Measurements from ENCODE around the gene GJB3. TPM values are rescaled to one million over a fixed set of nuclear protein-coding genes. Genes with fewer than 3 reads are reported as not detected.

Gene GJB3
- total and polyA plus RNA-seq, 2 donors (not counting 1 experiment from before 2014, with no cell fraction given) = not detected

DNA sequence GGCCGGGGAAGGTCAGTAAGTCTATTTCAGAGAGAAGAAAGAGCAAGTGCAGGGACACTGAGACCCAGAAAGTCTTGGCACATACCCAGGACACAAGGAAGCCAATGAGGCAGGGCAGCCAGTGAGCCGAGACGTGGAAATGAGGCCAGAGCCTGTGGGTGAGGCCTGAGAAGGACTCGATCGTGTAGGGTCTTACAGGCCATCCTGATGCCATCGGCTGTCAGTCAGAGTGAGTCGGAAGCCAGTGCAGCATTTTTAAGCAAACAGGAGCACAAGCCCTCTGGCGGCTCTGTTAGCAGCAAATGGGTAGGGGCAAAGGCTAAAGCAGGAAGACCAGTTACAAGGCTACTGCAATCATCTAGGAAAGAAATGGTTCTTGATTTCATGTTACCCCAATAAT lies 6.1 kb upstream of the GJB3 start:
- TF ChIP-seq CTCF (IDR thresholded peaks at IDR 0.05) (no peak), EZH2 (IDR thresholded peaks at IDR 0.05; ENCODE audit: borderline replicate concordance, insufficient read depth, low read depth, low read length, poor library complexity, severe bottlenecking) (no peak)
- DNase-seq (no peak), ATAC-seq (ENCODE audit: low read depth) (no peak)
- Mint-ChIP-seq H3K27ac (no peak overlapping the region), H3K9me3 (ENCODE audit: insufficient read depth) (no peaks in the 10 kb centered on the region), H3K27me3 (peaks cover 28% of the 10 kb centered on the region), H3K4me3 (no peak overlapping the region), H3K4me1 (no peaks in the 10 kb centered on the region)
- POLR2A ChIA-PET = no interaction called here
- 91% methylated on average over 8 of the region's 8 CpGs for WGBS (ENCODE audit: insufficient coverage)
- Histone ChIP-seq H4K20me1 (ENCODE audit: control insufficient read depth, insufficient read depth, low read length, poor library complexity, severe bottlenecking) (no peaks in the 10 kb centered on the region), H3K79me2 (ENCODE audit: control insufficient read depth, insufficient read depth, low read length) (no peaks in the 10 kb centered on the region), H3K9me3 (ENCODE audit: control extremely low read depth in 1 of 3, control insufficient read depth in 2 of 3, insufficient read depth in 1 of 3, low read length in 2 of 3) (no peaks in the 10 kb centered on the region), H3K4me2 (replicated peaks; ENCODE audit: low read depth, low read length, poor library complexity, severe bottlenecking) (no peak overlapping the region), H3K9ac (ENCODE audit: low read length) (no peak overlapping the region), H3K36me3 (replicated peaks in 1 of 2; ENCODE audit: control extremely low read depth in 1 of 2, control insufficient read depth in 1 of 2, extremely low read depth in 1 of 2, insufficient read depth in 2 of 2, low read length in 1 of 2) (no peaks in the 10 kb centered on the region), H2AFZ (ENCODE audit: insufficient read depth, low read depth, low read length, poor library complexity, severe bottlenecking) (no peak overlapping the region), H3K27ac (ENCODE audit: low read length in 2 of 2) (no peak overlapping the region), H3K4me3 (ENCODE audit: control extremely low read depth in 1 of 5, extremely low read depth in 1 of 5, insufficient read depth in 1 of 5, low read depth in 2 of 5, low read length in 4 of 5) (no peak overlapping the region), H3K27me3 (replicated peaks in 1 of 4; ENCODE audit: control extremely low read depth in 1 of 4, control insufficient read depth in 3 of 4, insufficient read depth in 4 of 4, low read length in 3 of 4) (peaks cover 0 to 5% (median 0%) of the 10 kb centered on the region in 4 experiments), H3K4me1 (ENCODE audit: control insufficient read depth in 2 of 2, insufficient read depth in 2 of 2, low read length in 2 of 2) (no peaks in the 10 kb centered on the region)
- CTCF ChIA-PET = no interaction called here
- intact Hi-C loops (cut with micrococcal nuclease) = no loop called here

DNA sequence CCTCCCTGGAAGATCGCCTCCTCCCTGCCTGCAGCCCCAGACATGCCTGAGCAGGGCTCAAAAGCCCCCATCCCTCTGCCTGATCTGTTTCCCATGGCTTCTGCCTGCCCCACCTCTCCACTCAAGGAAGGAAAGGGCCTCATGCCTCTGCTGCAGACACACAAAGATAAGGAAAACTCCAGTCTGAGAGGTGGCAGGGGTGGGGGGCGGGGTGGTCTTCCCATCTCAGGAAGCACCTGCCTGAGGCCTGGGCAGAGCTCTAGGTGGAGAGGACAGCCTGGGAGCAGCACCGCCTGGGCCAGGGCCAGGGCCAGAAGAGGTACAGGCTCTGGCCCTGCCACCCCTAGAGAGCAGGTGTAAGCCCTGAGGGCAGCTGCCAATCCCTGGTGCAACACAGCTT lies 4.1 kb upstream of the GJB3 start:
- H3K36me3 ChIP-seq (replicated peaks in 1 of 2; ENCODE audit: control extremely low read depth in 1 of 2, control insufficient read depth in 1 of 2, extremely low read depth in 1 of 2, insufficient read depth in 2 of 2, low read length in 1 of 2) = no peaks in the 10 kb centered on the region
- no peak overlapping the region for H3K4me2 ChIP-seq (replicated peaks; ENCODE audit: low read depth, low read length, poor library complexity, severe bottlenecking)
- H3K9ac ChIP-seq (ENCODE audit: low read length) = no peak overlapping the region
- Mint-ChIP-seq H3K27me3 (peaks cover 36% of the 10 kb centered on the region), H3K4me3 (no peak overlapping the region), H3K27ac (no peak overlapping the region), H3K9me3 (ENCODE audit: insufficient read depth) (no peaks in the 10 kb centered on the region), H3K4me1 (peaks cover 4% of the 10 kb centered on the region)
- 27% methylated on average over 3 of the region's 3 CpGs for WGBS (ENCODE audit: insufficient coverage)
- H3K9me3 ChIP-seq (ENCODE audit: control extremely low read depth in 1 of 3, control insufficient read depth in 2 of 3, insufficient read depth in 1 of 3, low read length in 2 of 3) = no peaks in the 10 kb centered on the region
- intact Hi-C loops (cut with micrococcal nuclease) = no loop called here
- no peak overlapping the region for H2AFZ ChIP-seq (ENCODE audit: insufficient read depth, low read depth, low read length, poor library complexity, severe bottlenecking)
- DNase-seq = no peak
- no peak for TF ChIP-seq CTCF (IDR thresholded peaks at IDR 0.05)
- POLR2A ChIA-PET = no interaction called here
- peaks cover 2 to 11% of the 10 kb centered on the region in 2 donors for H3K4me1 ChIP-seq (ENCODE audit: control insufficient read depth in 2 of 2, insufficient read depth in 2 of 2, low read length in 2 of 2)
- no peaks in the 10 kb centered on the region for H3K79me2 ChIP-seq (ENCODE audit: control insufficient read depth, insufficient read depth, low read length)
- H4K20me1 ChIP-seq (ENCODE audit: control insufficient read depth, insufficient read depth, low read length, poor library complexity, severe bottlenecking) = no peaks in the 10 kb centered on the region
- H3K27ac ChIP-seq (ENCODE audit: low read length in 2 of 2) = no peak overlapping the region
- CTCF ChIA-PET = no interaction called here
- no peak for ATAC-seq (ENCODE audit: low read depth)
- H3K4me3 ChIP-seq (ENCODE audit: control extremely low read depth in 1 of 5, extremely low read depth in 1 of 5, insufficient read depth in 1 of 5, low read depth in 2 of 5, low read length in 4 of 5) = no peak overlapping the region
- H3K27me3 ChIP-seq (replicated peaks in 1 of 4; ENCODE audit: control extremely low read depth in 1 of 4, control insufficient read depth in 3 of 4, insufficient read depth in 4 of 4, low read length in 3 of 4) = peaks cover 0 to 19% (median 6%) of the 10 kb centered on the region in 4 experiments
